Calu3 (cell line): ENCODE results near the gene LRTM1. TPM values are rescaled to one million over a fixed set of nuclear protein-coding genes. Genes with fewer than 3 reads are reported as not detected.

Experiments
- BruUV-seq: library from RNA; stranded (reverse); fragments of 400-500 nt; replicated peaks from 2 replicates; lab custom pipeline; 2021; lab: Mats Ljungman, UMichigan
- CTCF ChIA-PET: fragments of 300-600 bp; sonication (Branson Sonifier 250); formaldehyde crosslinking; loops from one replicate; lab custom pipeline; 2022; ENCODE audit warnings: antibody characterized with exemption; lab: Charles Lee
- DNase-seq: peaks from one replicate; pipeline ENCODE4 v3.0.0; 2022
- H3K27ac Mint-ChIP-seq: one replicate; pipeline ENCODE4 v1.8.0; 2022; ENCODE audit warnings: mixed read lengths; ENCODE audit not compliant: unreplicated experiment
- H3K27me3 Mint-ChIP-seq: one replicate; pipeline ENCODE4 v1.8.0; 2022; ENCODE audit warnings: mixed read lengths; ENCODE audit not compliant: unreplicated experiment
- H3K36me3 Mint-ChIP-seq: one replicate; pipeline ENCODE4 v1.8.0; 2022; ENCODE audit warnings: mild to moderate bottlenecking, moderate library complexity, mixed read lengths; ENCODE audit not compliant: insufficient read depth, unreplicated experiment
- H3K4me1 Mint-ChIP-seq: one replicate; pipeline ENCODE4 v1.8.0; 2022; ENCODE audit warnings: mild to moderate bottlenecking, low read depth, mixed read lengths; ENCODE audit not compliant: unreplicated experiment
- H3K4me3 Mint-ChIP-seq: one replicate; pipeline ENCODE4 v1.8.0; 2022; ENCODE audit warnings: mild to moderate bottlenecking, low read depth, moderate library complexity, mixed read lengths; ENCODE audit not compliant: unreplicated experiment
- H3K9me3 Mint-ChIP-seq: one replicate; pipeline ENCODE4 v1.8.0; 2022; ENCODE audit warnings: low read depth, mixed read lengths; ENCODE audit not compliant: unreplicated experiment
- intact Hi-C: fragments of 100-400 bp; cut with micrococcal nuclease; formaldehyde crosslinking; loops from one replicate; pipeline ENCODE4 v1.10.0; 2022; ENCODE audit not compliant: unreplicated experiment
- total RNA-seq: library from RNA; stranded (reverse); gene quantifications from 2 replicates; pipeline ENCODE4 v1.2.3, GENCODE V29; 2022
- TF ChIP-seq, protein P1 (sequence below): fragments of 200-600 bp; IDR thresholded peaks from one replicate; pipeline ENCODE4 v1.8.0; 2022; ENCODE audit warnings: antibody characterized with exemption; ENCODE audit not compliant: unreplicated experiment

The LRTM1 gene
- total RNA-seq, 1 experiment from 2014 or later: not detected

DNA sequence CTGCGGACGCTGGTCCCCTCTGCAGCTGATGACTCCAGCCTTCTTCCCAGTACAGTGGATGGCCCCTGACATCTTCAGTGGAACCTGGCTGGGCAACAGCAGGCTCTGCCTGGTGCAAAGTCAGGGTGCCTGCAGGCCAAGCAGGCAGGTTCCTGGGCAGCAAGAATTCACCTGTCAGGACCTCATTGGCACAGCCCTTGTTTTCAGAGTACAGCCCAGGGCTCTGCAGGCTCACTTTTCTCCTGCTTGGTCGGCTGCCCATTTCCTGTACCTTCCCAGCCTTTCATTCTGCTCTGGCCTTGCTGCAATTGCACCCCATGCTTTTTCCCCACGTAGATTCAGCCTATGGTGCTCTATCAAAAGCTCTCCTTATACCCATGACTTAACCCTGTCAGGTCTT lies 56.0 kb downstream of the LRTM1 start:
- CTCF ChIA-PET: no interaction called here
- H3K4me3 Mint-ChIP-seq: no peak overlapping the region
- no peaks in the 10 kb centered on the region for H3K4me1 Mint-ChIP-seq
- intact Hi-C loops: loop anchor here (5.0 kb wide), 1 partner anchor 310 kb away; no protein-coding TSS in a partner anchor
- no peaks in the 10 kb centered on the region for H3K36me3 Mint-ChIP-seq
- H3K27me3 Mint-ChIP-seq: peaks cover 24% of the 10 kb centered on the region
- BruUV-seq: no TSS peak
- TF ChIP-seq, protein P1, sequence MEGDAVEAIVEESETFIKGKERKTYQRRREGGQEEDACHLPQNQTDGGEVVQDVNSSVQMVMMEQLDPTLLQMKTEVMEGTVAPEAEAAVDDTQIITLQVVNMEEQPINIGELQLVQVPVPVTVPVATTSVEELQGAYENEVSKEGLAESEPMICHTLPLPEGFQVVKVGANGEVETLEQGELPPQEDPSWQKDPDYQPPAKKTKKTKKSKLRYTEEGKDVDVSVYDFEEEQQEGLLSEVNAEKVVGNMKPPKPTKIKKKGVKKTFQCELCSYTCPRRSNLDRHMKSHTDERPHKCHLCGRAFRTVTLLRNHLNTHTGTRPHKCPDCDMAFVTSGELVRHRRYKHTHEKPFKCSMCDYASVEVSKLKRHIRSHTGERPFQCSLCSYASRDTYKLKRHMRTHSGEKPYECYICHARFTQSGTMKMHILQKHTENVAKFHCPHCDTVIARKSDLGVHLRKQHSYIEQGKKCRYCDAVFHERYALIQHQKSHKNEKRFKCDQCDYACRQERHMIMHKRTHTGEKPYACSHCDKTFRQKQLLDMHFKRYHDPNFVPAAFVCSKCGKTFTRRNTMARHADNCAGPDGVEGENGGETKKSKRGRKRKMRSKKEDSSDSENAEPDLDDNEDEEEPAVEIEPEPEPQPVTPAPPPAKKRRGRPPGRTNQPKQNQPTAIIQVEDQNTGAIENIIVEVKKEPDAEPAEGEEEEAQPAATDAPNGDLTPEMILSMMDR: no peak
- peaks cover 3% of the 10 kb centered on the region for H3K9me3 Mint-ChIP-seq
- no peak for DNase-seq
- no peak overlapping the region for H3K27ac Mint-ChIP-seq

DNA sequence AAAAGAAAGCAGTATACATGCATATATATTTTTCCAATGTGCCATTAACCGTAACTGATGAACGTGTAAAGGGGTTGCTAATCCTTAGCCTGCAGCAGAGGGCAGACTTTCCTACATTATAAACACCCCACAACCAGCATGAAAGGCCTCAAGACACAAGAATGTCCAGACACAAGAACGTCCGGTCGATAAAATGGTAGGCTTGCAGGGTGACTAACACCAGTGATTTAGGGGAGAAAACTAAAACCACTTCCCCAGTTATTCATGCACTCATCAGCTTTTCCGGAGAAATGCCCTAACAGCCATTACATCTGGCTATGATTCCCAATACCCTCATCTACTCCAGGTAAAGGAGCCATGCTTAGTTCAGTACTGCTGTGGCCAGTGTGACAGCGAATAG lies 57.4 kb downstream of the LRTM1 start:
- no peaks in the 10 kb centered on the region for H3K36me3 Mint-ChIP-seq
- peak; percentile 10 for DNase-seq
- intact Hi-C loops: loop anchor here (5.0 kb wide), 1 partner anchor 312 kb away; no protein-coding TSS in a partner anchor
- H3K27ac Mint-ChIP-seq: no peak overlapping the region
- TF ChIP-seq, protein P1: no peak
- H3K9me3 Mint-ChIP-seq: peaks cover 3% of the 10 kb centered on the region
- H3K4me3 Mint-ChIP-seq: no peak overlapping the region
- peaks cover 19% of the 10 kb centered on the region for H3K27me3 Mint-ChIP-seq
- CTCF ChIA-PET: interaction anchor here (0.6 kb wide), 1 partner anchor 17 kb away, joined by 6 read pairs; no protein-coding TSS in a partner anchor
- no TSS peak for BruUV-seq
- no peaks in the 10 kb centered on the region for H3K4me1 Mint-ChIP-seq
